ENCODE measurements around the gene MDGA2. TPM values are rescaled to one million over a fixed set of nuclear protein-coding genes. Genes with fewer than 3 reads are reported as not detected.

The MDGA2 gene
- total RNA-seq, 2 donors from 2014 or later: 0.82 to 8.8 TPM

GRCh38 chr14:47008732-47009131, 666.7 kb downstream of the MDGA2 start:
- Histone ChIP-seq H3K27ac (ENCODE audit: low read depth, low read length) (no peak overlapping the region), H3K9me3 (ENCODE audit: control insufficient read depth, low read length) (no peaks in the 10 kb centered on the region), H3K9ac (ENCODE audit: extremely low read depth, low read length, poor library complexity, severe bottlenecking) (no peak overlapping the region), H3K27me3 (ENCODE audit: control insufficient read depth, insufficient read depth, low read length, poor library complexity, severe bottlenecking) (no peaks in the 10 kb centered on the region), H3K36me3 (ENCODE audit: control insufficient read depth, insufficient read depth, low read length) (no peaks in the 10 kb centered on the region), H3K4me3 (ENCODE audit: low read length) (no peak overlapping the region), H3K4me1 (ENCODE audit: control insufficient read depth, insufficient read depth, low read length) (no peaks in the 10 kb centered on the region)
- no peak overlapping the region for H3K4me3 Mint-ChIP-seq
- H3K27me3 Mint-ChIP-seq (ENCODE audit: insufficient read depth): no peaks in the 10 kb centered on the region
- TF ChIP-seq CTCF (conservative IDR thresholded peaks at IDR 0.05): no peak
- no peak overlapping the region for H3K27ac Mint-ChIP-seq
- H3K36me3 Mint-ChIP-seq (ENCODE audit: low read depth): no peaks in the 10 kb centered on the region
- H3K9me3 Mint-ChIP-seq: no peaks in the 10 kb centered on the region
- peaks cover 2% of the 10 kb centered on the region for H3K4me1 Mint-ChIP-seq
- no peak for DNase-seq
- 93% methylated on average over 2 of the region's 2 CpGs; no CpG with 5 or more reads in 1 of the 2 experiments for WGBS, 2 experiments (ENCODE audit: insufficient coverage in 1 of 2, insufficient read length in 1 of 2)

DNA sequence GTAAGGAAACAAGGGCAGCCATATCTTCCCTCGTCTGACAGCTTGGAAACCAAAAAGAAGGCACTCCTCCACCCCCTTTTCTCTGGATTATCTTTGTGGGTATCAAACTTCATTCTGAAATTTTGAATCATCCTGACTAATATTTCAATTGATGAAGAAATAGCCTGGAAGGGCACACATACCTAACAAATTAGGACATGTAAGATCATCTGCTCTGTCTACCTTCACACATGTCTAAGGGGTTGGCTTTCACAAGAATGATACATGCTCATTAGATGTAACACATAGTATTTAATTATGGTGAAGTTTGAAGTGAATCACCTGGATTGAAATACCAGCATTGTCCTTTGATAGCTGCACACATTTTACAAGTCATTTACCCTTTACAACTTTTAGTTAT, 675.7 kb downstream of the MDGA2 start:
- Mint-ChIP-seq H3K36me3 (ENCODE audit: low read depth) (no peaks in the 10 kb centered on the region), H3K4me1 (no peaks in the 10 kb centered on the region), H3K9me3 (no peaks in the 10 kb centered on the region), H3K27ac (no peak overlapping the region), H3K27me3 (ENCODE audit: insufficient read depth) (no peaks in the 10 kb centered on the region), H3K4me3 (no peak overlapping the region)
- no peak overlapping the region for H3K27ac ChIP-seq (ENCODE audit: low read depth, low read length)
- no peaks in the 10 kb centered on the region for H3K36me3 ChIP-seq (ENCODE audit: control insufficient read depth, insufficient read depth, low read length)
- TF ChIP-seq CTCF (conservative IDR thresholded peaks at IDR 0.05): no peak
- DNase-seq: no peak
- WGBS, 2 experiments (ENCODE audit: insufficient coverage in 1 of 2, insufficient read length in 1 of 2): 83% methylated on average over 1 of the region's 1 CpG; no CpG with 5 or more reads in 1 of the 2 experiments
- no peaks in the 10 kb centered on the region for H3K9me3 ChIP-seq (ENCODE audit: control insufficient read depth, low read length)
- H3K4me1 ChIP-seq (ENCODE audit: control insufficient read depth, insufficient read depth, low read length): no peaks in the 10 kb centered on the region
- no peak overlapping the region for H3K9ac ChIP-seq (ENCODE audit: extremely low read depth, low read length, poor library complexity, severe bottlenecking)
- H3K27me3 ChIP-seq (ENCODE audit: control insufficient read depth, insufficient read depth, low read length, poor library complexity, severe bottlenecking): no peaks in the 10 kb centered on the region
- no peak overlapping the region for H3K4me3 ChIP-seq (ENCODE audit: low read length)

GRCh38 chr14:46989566-46989965, 685.8 kb downstream of the MDGA2 start:
- Histone ChIP-seq H3K27ac (ENCODE audit: low read depth, low read length) (no peak overlapping the region), H3K9ac (ENCODE audit: extremely low read depth, low read length, poor library complexity, severe bottlenecking) (no peak overlapping the region)
- no peaks in the 10 kb centered on the region for H3K9me3 Mint-ChIP-seq

More at GRCh38 chr14:46989566-46989965, 685.8 kb downstream of the MDGA2 start:
- Mint-ChIP-seq H3K27me3 (ENCODE audit: insufficient read depth) (no peaks in the 10 kb centered on the region), H3K36me3 (ENCODE audit: low read depth) (no peaks in the 10 kb centered on the region), H3K4me1 (peaks cover 3% of the 10 kb centered on the region), H3K4me3 (no peak overlapping the region), H3K27ac (no peak overlapping the region)
- no peak for TF ChIP-seq CTCF (conservative IDR thresholded peaks at IDR 0.05)
- Histone ChIP-seq H3K36me3 (ENCODE audit: control insufficient read depth, insufficient read depth, low read length) (no peaks in the 10 kb centered on the region), H3K4me1 (ENCODE audit: control insufficient read depth, insufficient read depth, low read length) (no peaks in the 10 kb centered on the region), H3K9me3 (ENCODE audit: control insufficient read depth, low read length) (no peaks in the 10 kb centered on the region), H3K4me3 (ENCODE audit: low read length) (no peak overlapping the region), H3K27me3 (ENCODE audit: control insufficient read depth, insufficient read depth, low read length, poor library complexity, severe bottlenecking) (no peaks in the 10 kb centered on the region)
- DNase-seq: no peak
